NCI-H82 treated with DMSO at 0.1 percent for 48 hours (cell line): Measurements from ENCODE around the gene RNF148.
A peak's percentile ranks its signal among the peaks of the same experiment; 100 is the strongest.
"Not testable (repeated sequence)": the region's sequence is repeated elsewhere in the genome, so short reads cannot be mapped to it uniquely, and the experiment has no call there.

Experiments
- DNase-seq: peaks from one replicate; lab custom pipeline; 2025; ENCODE audit not compliant: unreplicated experiment; lab: John Stamatoyannopoulos, UW

RNF148 gene

DNA sequence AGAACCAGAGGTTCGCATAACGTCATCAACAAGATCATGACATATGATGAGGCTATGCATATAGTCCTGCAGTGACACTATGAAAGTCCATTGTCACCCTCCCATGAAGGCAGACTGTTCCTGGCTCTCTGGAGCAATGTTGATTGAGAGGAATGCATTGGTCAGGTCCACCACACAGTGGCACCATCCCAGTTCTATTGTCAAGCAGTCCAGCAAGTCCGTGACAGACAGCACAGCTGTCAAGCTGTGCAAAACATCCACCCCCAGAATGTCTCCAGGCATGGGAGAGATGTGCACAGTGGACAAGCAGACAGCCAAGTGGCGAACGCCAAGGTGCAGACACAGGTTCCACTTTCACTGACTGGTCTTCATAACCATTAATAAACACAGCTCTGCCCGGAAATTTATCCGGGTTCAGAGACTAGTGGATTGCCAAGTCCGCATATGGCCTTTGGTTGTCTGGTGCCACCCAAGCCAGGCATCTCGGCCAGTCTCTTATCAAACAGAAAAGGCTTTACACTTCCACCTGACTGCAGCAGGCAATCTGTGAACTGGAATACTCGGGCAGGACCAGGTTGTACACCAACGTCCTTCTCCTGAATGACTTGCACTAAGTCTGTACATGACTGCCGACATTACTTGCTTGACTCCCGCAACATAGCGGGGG, 11.0 kb downstream of the RNF148 start:
- no peak for DNase-seq

- DNase-seq, result no peak
Measured at GRCh38 chr7:122689346-122690109, 13.2 kb downstream of the RNF148 start.

GRCh38 chr7:122688400-122688998, 14.2 kb downstream of the RNF148 start:
- no peak for DNase-seq

DNA sequence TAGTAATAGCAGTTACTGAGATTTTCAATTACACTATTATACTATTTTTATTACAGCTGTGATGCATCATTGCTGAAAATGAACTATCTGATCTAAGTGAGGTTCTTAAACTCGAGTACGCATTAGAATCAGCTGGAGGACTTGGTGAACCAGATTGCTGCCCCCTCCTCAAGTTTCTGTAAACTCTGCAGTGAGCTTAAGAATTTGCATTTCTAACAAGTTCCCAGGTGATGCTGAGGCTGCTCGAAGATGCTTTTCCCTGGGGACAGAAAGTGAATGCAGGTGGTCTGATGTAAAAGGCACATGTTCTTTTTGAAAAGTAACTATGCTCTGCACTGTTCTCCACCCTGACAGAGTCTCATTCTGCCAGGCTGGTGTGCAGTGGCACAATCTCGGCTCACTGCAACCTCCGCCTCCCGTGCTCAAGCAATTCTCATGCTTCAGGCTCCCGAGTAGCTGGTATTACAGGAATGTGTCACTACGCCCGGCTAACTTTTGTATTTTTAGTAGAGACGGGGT, 16.3 kb downstream of the RNF148 start:
- no peak for DNase-seq

GRCh38 chr7:122684504-122684903, 18.2 kb downstream of the RNF148 start:
- peak; percentile 20 for DNase-seq

DNA sequence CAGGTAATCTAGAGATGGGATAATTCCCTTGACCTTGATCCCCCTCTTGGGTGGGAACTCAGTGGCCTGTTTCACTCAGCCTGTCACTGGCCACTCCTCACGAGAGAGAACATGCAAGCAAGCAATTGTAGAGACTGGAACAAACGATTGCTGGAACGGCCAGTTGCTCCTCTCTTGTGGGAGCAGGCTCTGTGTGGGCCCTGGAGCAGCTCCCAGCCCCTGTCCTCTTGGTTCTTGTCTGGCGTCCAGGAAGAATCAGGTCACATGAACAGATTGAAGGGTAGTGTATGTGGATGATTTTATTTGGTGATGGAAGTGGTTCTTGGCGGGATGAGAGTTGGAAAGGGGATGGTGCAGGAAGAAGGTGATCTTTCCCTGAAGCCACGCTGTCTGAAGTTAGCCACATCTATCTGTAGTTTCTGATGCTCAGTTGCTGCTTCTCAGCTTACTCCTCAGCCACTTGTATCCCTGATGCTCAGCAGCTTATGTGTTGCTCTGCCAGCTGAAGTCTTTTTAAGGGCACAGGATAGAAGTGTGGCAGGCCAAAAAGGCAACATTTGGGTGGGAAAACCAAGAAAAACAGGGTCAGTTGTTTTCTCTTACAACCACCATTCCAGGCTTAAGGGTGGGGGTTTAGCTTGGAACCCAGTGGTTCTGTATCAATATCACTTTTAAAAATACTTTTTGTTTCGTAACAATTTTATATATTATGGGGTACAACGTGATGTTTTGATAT, 19.7 kb downstream of the RNF148 start:
- DNase-seq, result no peak

DNA sequence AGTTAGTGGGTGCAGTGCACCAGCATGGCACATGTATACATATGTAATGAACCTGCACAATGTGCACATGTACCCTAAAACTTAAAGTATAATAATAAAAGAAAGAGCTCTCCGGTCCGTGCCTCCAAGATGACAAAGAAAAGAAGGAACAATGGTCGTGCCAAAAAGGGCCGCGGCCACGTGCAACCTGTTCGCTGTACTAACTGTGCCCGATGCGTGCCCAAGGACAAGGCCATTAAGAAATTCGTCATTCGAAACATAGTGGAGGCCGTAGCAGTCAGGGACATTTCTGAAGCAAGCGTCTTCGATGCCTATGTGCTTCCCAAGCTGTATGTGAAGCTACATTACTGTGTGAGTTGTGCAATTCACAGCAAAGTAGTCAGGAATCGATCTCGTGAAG, 21.5 kb downstream of the RNF148 start:
- DNase-seq, result not testable (repeated sequence)

- no peak for DNase-seq
Measured at GRCh38 chr7:122679813-122680212, 22.9 kb downstream of the RNF148 start.

- DNase-seq, result not testable (repeated sequence)
Measured at GRCh38 chr7:122679269-122679709, 23.4 kb downstream of the RNF148 start.

- no peak for DNase-seq
Measured at GRCh38 chr7:122677149-122677548, 25.6 kb downstream of the RNF148 start.

DNA sequence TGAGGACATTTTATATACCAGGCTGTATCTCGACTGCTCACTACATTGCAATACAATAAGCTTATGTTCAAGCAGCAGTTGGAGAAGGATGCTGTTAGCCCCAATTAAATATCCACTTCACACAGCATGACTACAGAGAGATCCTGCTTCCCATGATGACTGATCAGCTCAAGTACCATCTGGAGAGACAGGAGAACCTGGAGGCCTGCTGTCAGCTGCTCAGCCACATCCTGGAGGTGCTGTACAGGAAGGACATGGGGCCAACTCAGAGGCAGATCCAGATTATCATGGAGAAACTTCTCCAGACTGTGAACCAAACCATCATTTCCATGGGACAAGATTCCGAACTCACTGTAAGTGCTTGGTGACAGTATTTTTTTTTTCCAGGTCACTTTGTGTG, 26.3 kb downstream of the RNF148 start:
- no peak for DNase-seq

GRCh38 chr7:122675621-122676020, 27.1 kb downstream of the RNF148 start:
- DNase-seq, result no peak

GRCh38 chr7:122675011-122675410, 27.7 kb downstream of the RNF148 start:
- DNase-seq, result no peak

DNA sequence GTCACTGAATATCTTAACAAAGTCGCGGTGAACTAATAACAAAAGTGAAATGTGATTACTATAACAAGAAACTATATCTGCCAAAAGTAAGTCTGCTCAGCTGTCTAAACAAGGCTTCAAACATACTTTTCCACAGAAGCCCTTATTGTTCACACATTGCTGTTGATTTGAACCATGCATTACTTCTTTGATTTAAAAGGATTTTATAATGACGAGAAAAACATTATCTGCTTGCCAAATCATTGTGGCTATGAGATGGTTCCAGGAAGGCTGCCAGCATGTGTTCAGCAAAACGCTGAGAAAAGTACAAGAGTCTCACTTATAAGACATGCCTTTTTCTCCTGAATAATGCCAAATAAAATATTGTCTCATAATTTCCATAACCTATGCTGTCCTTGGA, 28.2 kb downstream of the RNF148 start:
- DNase-seq, result no peak

DNA sequence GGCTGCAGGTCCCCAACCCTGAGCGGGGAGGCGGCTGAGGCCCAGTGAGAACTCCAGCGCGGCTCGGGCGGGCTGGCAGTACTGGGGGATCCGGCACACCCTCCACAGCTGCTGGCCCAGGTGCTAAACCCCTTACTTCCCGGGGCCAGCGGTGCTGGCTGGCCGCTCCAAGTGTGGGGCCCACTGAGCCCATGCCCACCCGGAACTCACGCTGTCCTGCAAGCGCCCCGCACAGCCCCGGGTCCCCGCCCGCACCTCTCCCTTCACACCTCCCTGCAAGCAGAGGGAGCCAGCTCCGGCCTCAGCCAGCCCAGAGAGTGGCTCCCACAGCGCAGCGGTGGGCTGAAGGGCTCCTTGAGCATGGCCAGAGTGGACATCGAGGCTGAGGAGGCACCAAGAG, 28.8 kb downstream of the RNF148 start:
- DNase-seq, result no peak

- no peak for DNase-seq
Measured at GRCh38 chr7:122672536-122672935, 30.2 kb downstream of the RNF148 start.

DNA sequence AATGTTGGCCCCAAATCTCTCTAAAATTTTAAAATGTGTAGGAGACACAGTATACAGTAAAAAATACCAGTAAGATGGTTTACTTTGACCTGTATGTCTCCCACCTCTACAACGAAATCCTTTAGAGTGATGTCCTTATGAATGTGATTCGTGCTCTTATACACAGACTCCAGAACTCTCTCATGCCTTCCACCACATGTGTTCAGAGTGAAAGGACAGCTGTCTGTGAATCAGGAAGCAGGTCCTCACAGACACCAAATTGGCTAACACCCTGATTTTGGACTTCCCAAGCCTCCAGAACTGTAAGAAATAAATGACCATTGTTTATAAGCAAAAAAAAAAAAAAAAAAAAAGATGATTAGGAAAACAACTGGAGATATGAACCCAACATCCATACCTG, 39.0 kb downstream of the RNF148 start:
- no peak for DNase-seq

DNA sequence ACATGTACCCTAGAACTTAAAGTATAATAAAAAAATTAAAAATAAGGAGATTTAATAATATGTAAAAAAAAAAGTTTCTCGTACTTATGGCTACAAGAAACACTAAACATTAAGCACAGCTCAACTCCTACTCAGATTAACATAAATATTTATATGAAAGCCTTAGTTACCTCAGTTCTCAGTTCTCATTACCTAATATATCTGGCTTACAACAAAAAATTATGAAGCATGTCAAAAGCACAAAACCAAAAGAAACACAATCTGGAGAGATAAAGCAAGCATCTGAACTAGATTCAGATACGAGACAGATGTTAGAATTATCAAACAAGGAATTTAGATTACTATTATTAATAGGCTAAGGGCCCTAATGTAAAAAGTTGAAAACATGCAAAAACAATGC, 43.9 kb downstream of the RNF148 start:
- no peak for DNase-seq

- DNase-seq, result no peak
Measured at GRCh38 chr7:122653685-122654084, 49.0 kb downstream of the RNF148 start.

GRCh38 chr7:122652876-122653275, 49.8 kb downstream of the RNF148 start:
- no peak for DNase-seq
